A673 (cell line): Measurements from ENCODE around the gene YDJC.

ENCODE experiments used
- EZH2 ChIP-seq: fragments of 200-600 bp; sonication (generic); IDR thresholded peaks from 2 replicates; pipeline ENCODE4 v1.6.1; 2017; ENCODE audit warnings: borderline replicate concordance, low read depth, mild to moderate bottlenecking, mixed read lengths, antibody characterized with exemption, low read length; ENCODE audit not compliant: poor library complexity, severe bottlenecking
- TF ChIP-seq, protein P1 (sequence below): fragments of 300-800, 200-600 bp; sonication (generic); conservative IDR thresholded peaks from 2 replicates; pipeline ENCODE4 v1.5.1; 2017; ENCODE audit warnings: low read depth, mild to moderate bottlenecking, antibody characterized with exemption, low read length, moderate library complexity, mixed read lengths

DNA sequence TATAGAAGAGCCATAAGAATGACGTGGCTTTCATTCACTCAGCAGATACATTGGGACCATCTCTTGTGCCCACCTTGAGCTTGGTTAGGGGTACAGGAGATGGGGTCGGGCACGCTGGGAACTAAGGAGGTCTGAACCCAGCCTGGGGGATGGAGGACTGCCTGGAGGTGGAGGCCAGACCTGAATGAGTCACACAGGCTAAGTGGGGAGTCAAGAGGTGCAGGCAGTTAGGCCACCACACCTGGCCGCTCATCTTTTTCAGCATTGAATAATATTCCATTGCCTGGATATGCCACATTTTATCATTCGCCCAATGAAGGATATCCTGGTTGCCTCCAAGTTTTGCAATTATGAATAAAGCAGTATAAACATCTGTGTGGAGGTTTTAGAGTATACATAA is 32.2 kb upstream of the YDJC start:
- TF ChIP-seq, protein P1, sequence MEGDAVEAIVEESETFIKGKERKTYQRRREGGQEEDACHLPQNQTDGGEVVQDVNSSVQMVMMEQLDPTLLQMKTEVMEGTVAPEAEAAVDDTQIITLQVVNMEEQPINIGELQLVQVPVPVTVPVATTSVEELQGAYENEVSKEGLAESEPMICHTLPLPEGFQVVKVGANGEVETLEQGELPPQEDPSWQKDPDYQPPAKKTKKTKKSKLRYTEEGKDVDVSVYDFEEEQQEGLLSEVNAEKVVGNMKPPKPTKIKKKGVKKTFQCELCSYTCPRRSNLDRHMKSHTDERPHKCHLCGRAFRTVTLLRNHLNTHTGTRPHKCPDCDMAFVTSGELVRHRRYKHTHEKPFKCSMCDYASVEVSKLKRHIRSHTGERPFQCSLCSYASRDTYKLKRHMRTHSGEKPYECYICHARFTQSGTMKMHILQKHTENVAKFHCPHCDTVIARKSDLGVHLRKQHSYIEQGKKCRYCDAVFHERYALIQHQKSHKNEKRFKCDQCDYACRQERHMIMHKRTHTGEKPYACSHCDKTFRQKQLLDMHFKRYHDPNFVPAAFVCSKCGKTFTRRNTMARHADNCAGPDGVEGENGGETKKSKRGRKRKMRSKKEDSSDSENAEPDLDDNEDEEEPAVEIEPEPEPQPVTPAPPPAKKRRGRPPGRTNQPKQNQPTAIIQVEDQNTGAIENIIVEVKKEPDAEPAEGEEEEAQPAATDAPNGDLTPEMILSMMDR: no peak
- TF ChIP-seq EZH2: no peak
